ENCODE measurements around the gene PCP2.

DNA sequence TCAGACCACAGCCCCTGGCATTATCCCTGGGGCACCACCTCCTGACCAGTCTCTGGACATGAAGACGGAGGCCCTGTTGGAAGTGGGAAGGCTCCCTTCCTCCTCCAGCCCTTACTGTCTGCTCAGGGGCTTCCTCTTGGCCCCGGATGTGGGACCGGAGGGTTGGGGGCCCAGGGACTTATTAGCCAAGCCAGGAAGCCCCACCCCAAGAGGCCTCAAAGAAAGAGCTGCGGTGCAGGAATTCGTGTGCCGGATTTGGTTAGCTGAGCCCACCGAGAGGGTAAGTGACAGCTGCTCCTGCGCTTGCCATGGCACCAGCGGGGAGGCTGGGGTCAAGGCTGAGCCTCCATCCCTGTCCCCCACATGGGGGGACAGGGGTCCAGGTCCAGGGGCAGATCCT is 35.3 kb upstream of the PCP2 start, which contains the start of gene RETN:
- TF ChIP-seq, protein P1, sequence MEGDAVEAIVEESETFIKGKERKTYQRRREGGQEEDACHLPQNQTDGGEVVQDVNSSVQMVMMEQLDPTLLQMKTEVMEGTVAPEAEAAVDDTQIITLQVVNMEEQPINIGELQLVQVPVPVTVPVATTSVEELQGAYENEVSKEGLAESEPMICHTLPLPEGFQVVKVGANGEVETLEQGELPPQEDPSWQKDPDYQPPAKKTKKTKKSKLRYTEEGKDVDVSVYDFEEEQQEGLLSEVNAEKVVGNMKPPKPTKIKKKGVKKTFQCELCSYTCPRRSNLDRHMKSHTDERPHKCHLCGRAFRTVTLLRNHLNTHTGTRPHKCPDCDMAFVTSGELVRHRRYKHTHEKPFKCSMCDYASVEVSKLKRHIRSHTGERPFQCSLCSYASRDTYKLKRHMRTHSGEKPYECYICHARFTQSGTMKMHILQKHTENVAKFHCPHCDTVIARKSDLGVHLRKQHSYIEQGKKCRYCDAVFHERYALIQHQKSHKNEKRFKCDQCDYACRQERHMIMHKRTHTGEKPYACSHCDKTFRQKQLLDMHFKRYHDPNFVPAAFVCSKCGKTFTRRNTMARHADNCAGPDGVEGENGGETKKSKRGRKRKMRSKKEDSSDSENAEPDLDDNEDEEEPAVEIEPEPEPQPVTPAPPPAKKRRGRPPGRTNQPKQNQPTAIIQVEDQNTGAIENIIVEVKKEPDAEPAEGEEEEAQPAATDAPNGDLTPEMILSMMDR (IDR thresholded peaks at IDR 0.05): no peak
- no peak for TF ChIP-seq POLR2A (IDR thresholded peaks at IDR 0.05)

Data from uterus (tissue), 2 donors.